NCI-H446 treated with DMSO at 0.1 percent for 48 hours (cell line): ENCODE measurements around the gene ACAA1.
"Not testable (repeated sequence)": the region's sequence is repeated elsewhere in the genome, so short reads cannot be mapped to it uniquely, and the experiment has no call there.

Source experiments
- DNase-seq: peaks from one replicate; lab custom pipeline; 2025; lab: John Stamatoyannopoulos, UW

ACAA1 gene

GRCh38 chr3:38135621-38136277, 1.2 kb downstream of the ACAA1 start:
- DNase-seq, result not testable (repeated sequence)

GRCh38 chr3:38134517-38135143, 2.3 kb downstream of the ACAA1 start:
- DNase-seq, result not testable (repeated sequence)

- no peak for DNase-seq
Measured at GRCh38 chr3:38133557-38134405, 3.1 kb downstream of the ACAA1 start.

- no peak for DNase-seq
Measured at GRCh38 chr3:38133209-38133556, 3.7 kb downstream of the ACAA1 start.

GRCh38 chr3:38131621-38132369, 5.1 kb downstream of the ACAA1 start:
- no peak for DNase-seq

- DNase-seq, result no peak
Measured at GRCh38 chr3:38130631-38131065, 6.3 kb downstream of the ACAA1 start.

- no peak for DNase-seq
Measured at GRCh38 chr3:38129058-38129457, 7.9 kb downstream of the ACAA1 start.

GRCh38 chr3:38128303-38128655, 8.6 kb downstream of the ACAA1 start:
- no peak for DNase-seq

GRCh38 chr3:38127611-38128302, 9.2 kb downstream of the ACAA1 start:
- no peak for DNase-seq

- no peak for DNase-seq
Measured at GRCh38 chr3:38126121-38126892, 10.6 kb downstream of the ACAA1 start.

- no peak for DNase-seq
Measured at GRCh38 chr3:38125305-38126120, 11.4 kb downstream of the ACAA1 start.

- no peak for DNase-seq
Measured at GRCh38 chr3:38124324-38125122, 12.4 kb downstream of the ACAA1 start.

- DNase-seq, result no peak
Measured at GRCh38 chr3:38122712-38123290, 14.1 kb downstream of the ACAA1 start.

- no peak for DNase-seq
Measured at GRCh38 chr3:38121832-38122461, 15.0 kb downstream of the ACAA1 start.

GRCh38 chr3:38121451-38121831, 15.5 kb downstream of the ACAA1 start:
- no peak for DNase-seq

GRCh38 chr3:38120693-38121450, 16.1 kb downstream of the ACAA1 start:
- DNase-seq, result no peak

GRCh38 chr3:38119821-38120692, 16.9 kb downstream of the ACAA1 start:
- DNase-seq, result no peak
